Choroid plexus epithelial cell (primary cell): ENCODE data around the gene BTNL9.

Experiments
- DNase-seq: peaks from one replicate; pipeline ENCODE4 v3.0.0-alpha.2; 2010; ENCODE audit warnings: low read depth
- H3K4me3 ChIP-seq: 2 replicates; pipeline ENCODE4 v1.5.1; 2011; ENCODE audit warnings: low read depth, mild to moderate bottlenecking, control low read depth, low read length, moderate library complexity
- CTCF ChIP-seq: conservative IDR thresholded peaks from 2 replicates; pipeline ENCODE4 v1.5.1; 2011; ENCODE audit warnings: low read depth, mild to moderate bottlenecking, control low read depth, inconsistent platforms, low read length, moderate library complexity

BTNL9 gene

DNA sequence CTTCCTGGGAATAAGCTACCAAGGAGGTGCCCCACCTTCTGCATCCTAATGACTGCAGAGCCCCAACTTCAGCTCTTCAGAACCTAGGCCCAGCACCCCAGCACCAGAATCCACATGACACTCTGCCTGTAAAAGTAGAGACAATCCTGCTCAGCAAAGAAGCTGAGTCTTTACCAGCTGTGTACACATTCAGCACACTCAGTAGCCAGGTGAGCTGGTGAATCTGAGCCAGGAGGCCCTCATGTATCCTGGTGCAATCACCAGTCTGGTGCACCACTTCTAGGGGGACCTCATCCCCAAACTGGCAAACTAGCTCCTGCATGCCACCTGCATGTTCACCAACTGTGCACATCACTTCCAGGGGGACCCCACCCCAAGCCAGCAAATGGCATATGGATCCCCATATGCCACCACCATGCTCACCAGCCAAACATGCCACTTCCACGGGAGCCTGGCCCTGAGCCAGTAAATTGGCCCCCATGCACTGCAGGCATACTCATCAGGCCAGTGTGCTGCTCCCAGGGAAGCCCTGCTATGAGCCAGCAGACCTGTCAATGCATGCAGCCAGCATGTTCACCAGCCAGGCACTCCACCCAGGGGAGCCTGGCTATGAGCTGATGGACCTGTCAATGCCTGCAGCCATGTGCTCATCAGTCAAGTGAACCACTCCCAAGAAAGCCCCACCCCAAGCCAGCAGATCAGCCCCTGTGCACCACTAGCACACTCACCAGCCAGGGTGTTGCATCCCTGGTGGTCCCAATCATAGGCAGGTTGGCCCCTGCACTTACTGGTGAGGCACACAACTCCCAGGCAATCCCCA, 15.6 kb upstream of the BTNL9 start:
- no peak overlapping the region for H3K4me3 ChIP-seq
- no peak for DNase-seq
- no peak for TF ChIP-seq CTCF

GRCh38 chr5:181027452-181028031, 12.5 kb upstream of the BTNL9 start:
- H3K4me3 ChIP-seq = no peak overlapping the region
- no peak for DNase-seq
- TF ChIP-seq CTCF = no peak

DNA sequence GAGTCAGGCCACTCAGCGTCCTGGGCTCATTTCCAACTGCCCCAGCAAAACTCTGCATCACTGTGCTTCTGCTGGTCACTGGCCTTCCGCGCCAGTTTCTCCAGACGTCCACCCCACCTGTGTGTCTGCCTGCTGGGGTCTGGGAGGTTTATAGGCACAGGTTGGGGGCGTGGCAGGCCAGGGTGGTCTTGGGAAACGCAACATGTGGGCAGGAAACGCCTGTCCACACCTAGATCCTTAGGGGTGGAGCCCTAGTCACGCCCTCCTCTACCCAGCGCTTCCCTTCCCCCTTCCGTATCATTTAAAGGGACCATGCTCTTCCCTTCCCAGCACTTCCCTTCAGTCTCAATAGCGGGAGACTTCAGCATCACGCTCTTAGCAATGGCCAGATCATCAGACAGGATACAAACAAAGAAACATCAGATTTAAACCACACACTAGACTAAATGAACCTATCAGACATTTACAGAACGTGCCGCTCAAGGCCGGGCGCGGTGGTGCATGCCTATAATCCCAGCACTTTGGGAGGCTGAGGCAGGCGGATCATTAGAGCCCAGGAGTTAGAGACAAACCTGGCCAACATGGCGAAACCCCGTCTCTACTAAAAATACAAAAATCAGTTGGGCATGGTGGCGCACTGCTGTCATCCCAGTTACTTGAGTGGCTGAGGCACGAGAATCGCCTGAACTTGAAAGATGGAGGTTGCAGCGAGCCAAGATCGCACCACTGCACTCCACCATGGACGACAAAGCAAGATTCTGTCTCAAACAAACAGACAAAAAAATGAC, 11.8 kb upstream of the BTNL9 start:
- DNase-seq = no peak
- H3K4me3 ChIP-seq = no peak overlapping the region
- no peak for TF ChIP-seq CTCF

GRCh38 chr5:181031716-181032115, 8.3 kb upstream of the BTNL9 start:
- no peak overlapping the region for H3K4me3 ChIP-seq
- DNase-seq = no peak
- TF ChIP-seq CTCF = no peak

DNA sequence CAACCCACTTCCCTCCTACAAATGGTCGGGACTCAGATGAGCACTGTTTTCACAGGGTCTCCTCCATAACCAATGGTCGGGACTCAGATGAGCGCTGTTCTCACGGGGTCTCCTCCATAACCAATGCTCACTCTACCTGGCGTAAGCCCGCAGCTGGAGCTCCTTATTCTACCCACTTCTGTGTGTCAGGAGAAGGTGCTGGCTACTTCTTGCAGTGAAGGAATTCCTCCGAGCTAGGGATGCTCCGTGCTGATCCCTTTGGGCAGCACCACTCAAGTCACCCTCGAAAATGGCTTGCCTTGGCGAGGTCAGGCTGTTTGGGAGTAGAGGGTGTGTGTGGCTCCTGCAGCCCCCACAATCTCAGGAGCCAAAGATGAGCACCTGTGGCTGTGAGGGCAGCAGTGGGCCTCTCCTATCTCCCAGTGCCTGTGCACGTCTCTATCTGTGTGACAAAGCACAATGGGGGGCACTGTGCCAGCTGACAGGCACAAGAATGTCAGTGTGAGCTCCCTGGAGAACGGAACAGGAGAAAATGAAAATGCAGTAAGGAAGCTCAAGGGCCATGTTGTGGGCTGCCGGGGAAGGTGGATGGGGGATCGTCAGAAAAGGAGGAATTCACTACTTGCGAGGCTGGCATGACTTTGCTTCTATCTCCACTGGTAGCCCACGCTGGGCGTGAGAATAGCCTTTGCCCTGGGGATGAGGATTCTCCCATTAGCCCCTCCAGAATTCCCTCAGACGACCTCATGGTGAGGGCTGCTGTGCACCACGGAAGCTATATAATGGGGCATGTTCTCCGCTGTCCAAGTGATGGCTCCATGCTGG, 3.9 kb upstream of the BTNL9 start:
- TF ChIP-seq CTCF = no peak
- no peak for DNase-seq
- H3K4me3 ChIP-seq = no peak overlapping the region

GRCh38 chr5:181036816-181037364, 3.2 kb upstream of the BTNL9 start:
- H3K4me3 ChIP-seq = no peak overlapping the region
- no peak for TF ChIP-seq CTCF
- no peak for DNase-seq
